Measurements from ENCODE around the gene PXMP4.

The PXMP4 gene

GRCh38 chr20:33697129-33697528, 23.0 kb downstream of the PXMP4 start:
- no peak for TF ChIP-seq CTCF (IDR thresholded peaks at IDR 0.05; ENCODE audit: extremely low read depth, insufficient read depth, missing control alignments)
- no peak for DNase-seq (ENCODE audit: low spot score)
- in situ Hi-C loops (cut with MboI; ENCODE audit: low pct_unique_long_range_greater_than_20kb, low sequenced_read_pairs, unreplicated experiment): no loop called here

GRCh38 chr20:33696448-33696847, 23.7 kb downstream of the PXMP4 start:
- DNase-seq (ENCODE audit: low spot score): no peak
- in situ Hi-C loops (cut with MboI; ENCODE audit: low pct_unique_long_range_greater_than_20kb, low sequenced_read_pairs, unreplicated experiment): no loop called here
- TF ChIP-seq CTCF (IDR thresholded peaks at IDR 0.05; ENCODE audit: extremely low read depth, insufficient read depth, missing control alignments): no peak

GRCh38 chr20:33694639-33695012, 25.5 kb downstream of the PXMP4 start:
- DNase-seq (ENCODE audit: low spot score): no peak
- in situ Hi-C loops (cut with MboI; ENCODE audit: low pct_unique_long_range_greater_than_20kb, low sequenced_read_pairs, unreplicated experiment): no loop called here
- TF ChIP-seq CTCF (IDR thresholded peaks at IDR 0.05; ENCODE audit: extremely low read depth, insufficient read depth, missing control alignments): no peak

- no peak for TF ChIP-seq CTCF (IDR thresholded peaks at IDR 0.05; ENCODE audit: extremely low read depth, insufficient read depth, missing control alignments)
- DNase-seq (ENCODE audit: low spot score): no peak
- in situ Hi-C loops (cut with MboI; ENCODE audit: low pct_unique_long_range_greater_than_20kb, low sequenced_read_pairs, unreplicated experiment): no loop called here
Measured at GRCh38 chr20:33693741-33694638, 26.1 kb downstream of the PXMP4 start.

- no peak for TF ChIP-seq CTCF (IDR thresholded peaks at IDR 0.05; ENCODE audit: extremely low read depth, insufficient read depth, missing control alignments)
- no peak for DNase-seq (ENCODE audit: low spot score)
- in situ Hi-C loops (cut with MboI; ENCODE audit: low pct_unique_long_range_greater_than_20kb, low sequenced_read_pairs, unreplicated experiment): no loop called here
Measured at GRCh38 chr20:33693289-33693688, 26.8 kb downstream of the PXMP4 start.

GRCh38 chr20:33689973-33690372, 30.1 kb downstream of the PXMP4 start:
- TF ChIP-seq CTCF (IDR thresholded peaks at IDR 0.05; ENCODE audit: extremely low read depth, insufficient read depth, missing control alignments): no peak
- in situ Hi-C loops (cut with MboI; ENCODE audit: low pct_unique_long_range_greater_than_20kb, low sequenced_read_pairs, unreplicated experiment): no loop called here
- DNase-seq (ENCODE audit: low spot score): no peak

All from GM13977 (cell line).